H9 (cell line): ENCODE measurements around the gene AGTRAP. TPM values are rescaled to one million over a fixed set of nuclear protein-coding genes. Genes with fewer than 3 reads are reported as not detected.

Experiments used
- DNase-seq: peaks from one replicate; pipeline ENCODE4 v3.0.0-alpha.2; 2017
- H2AFZ ChIP-seq: one replicate; pipeline ENCODE4 v1.6.1; 2013; ENCODE audit warnings: mild to moderate bottlenecking, low read length, control low read depth, moderate library complexity
- H2AK5ac ChIP-seq: 2 replicates; pipeline ENCODE4 v1.6.1; 2013; ENCODE audit warnings: low read length, control low read depth, mixed read lengths; ENCODE audit not compliant: insufficient read length
- H2BK120ac ChIP-seq: one replicate; pipeline ENCODE4 v1.6.1; 2013; ENCODE audit warnings: low read depth, mild to moderate bottlenecking, low read length, control low read depth, inconsistent platforms; ENCODE audit not compliant: poor library complexity, severe bottlenecking
- H2BK12ac ChIP-seq: 2 replicates; pipeline ENCODE4 v1.6.1; 2013; ENCODE audit warnings: low read length, control low read depth, mixed read lengths, low read depth; ENCODE audit not compliant: insufficient read length
- H2BK15ac ChIP-seq: 2 replicates; pipeline ENCODE4 v1.6.1; 2013; ENCODE audit warnings: low read depth, low read length, control low read depth
- H2BK20ac ChIP-seq: one replicate; pipeline ENCODE4 v1.6.1; 2013; ENCODE audit warnings: low read depth, mild to moderate bottlenecking, low read length, control low read depth, inconsistent platforms; ENCODE audit not compliant: poor library complexity, severe bottlenecking
- H2BK5ac ChIP-seq: 2 replicates; pipeline ENCODE4 v1.6.1; 2013; ENCODE audit warnings: low read length, control low read depth, mixed read lengths; ENCODE audit not compliant: insufficient read length
- H3K14ac ChIP-seq: 2 replicates; pipeline ENCODE4 v1.6.1; 2013; ENCODE audit warnings: low read length, control low read depth; ENCODE audit not compliant: insufficient read depth
- H3K18ac ChIP-seq: 2 replicates; pipeline ENCODE4 v1.6.1; 2013; ENCODE audit warnings: low read depth, mild to moderate bottlenecking, mixed read lengths, low read length, control low read depth; ENCODE audit not compliant: insufficient read length
- H3K23ac ChIP-seq: 2 replicates; pipeline ENCODE4 v1.6.1; 2013; ENCODE audit warnings: low read length, control low read depth, mixed read lengths, low read depth; ENCODE audit not compliant: insufficient read length
- H3K23me2 ChIP-seq: 2 replicates; pipeline ENCODE4 v1.6.1; 2013; ENCODE audit warnings: low read depth, mild to moderate bottlenecking, mixed read lengths, low read length, control low read depth; ENCODE audit not compliant: insufficient read length, poor library complexity, severe bottlenecking
- H3K27ac ChIP-seq: 2 replicates; pipeline ENCODE4 v1.5.1; 2013; ENCODE audit warnings: low read length, control low read depth, mixed read lengths, low read depth; ENCODE audit not compliant: insufficient read length
- H3K27me3 ChIP-seq: 2 replicates; pipeline ENCODE4 v1.6.1; 2013; ENCODE audit warnings: low read length, control low read depth, inconsistent platforms; ENCODE audit not compliant: insufficient read depth
- H3K4ac ChIP-seq: 2 replicates; pipeline ENCODE4 v1.6.1; 2013; ENCODE audit warnings: low read depth, mild to moderate bottlenecking, control low read depth, inconsistent platforms, low read length, moderate library complexity
- H3K4me1 ChIP-seq: 2 replicates; pipeline ENCODE4 v1.6.1; 2013; ENCODE audit warnings: low read length, control low read depth, inconsistent platforms; ENCODE audit not compliant: insufficient read depth
- H3K4me2 ChIP-seq: 2 replicates; pipeline ENCODE4 v1.6.1; 2013; ENCODE audit warnings: low read length, control low read depth, mixed read lengths; ENCODE audit not compliant: insufficient read length, insufficient read depth
- H3K56ac ChIP-seq: 2 replicates; pipeline ENCODE4 v1.6.1; 2013; ENCODE audit warnings: low read depth, mild to moderate bottlenecking, mixed read lengths, low read length, control low read depth; ENCODE audit not compliant: insufficient read length
- H3K79me1 ChIP-seq: 2 replicates; pipeline ENCODE4 v1.6.1; 2013; ENCODE audit warnings: low read depth, mild to moderate bottlenecking, moderate library complexity, low read length, control low read depth, inconsistent platforms; ENCODE audit not compliant: insufficient read depth, poor library complexity, severe bottlenecking
- H3K79me2 ChIP-seq: 2 replicates; pipeline ENCODE4 v1.6.1; 2013; ENCODE audit warnings: low read length, control low read depth, inconsistent platforms; ENCODE audit not compliant: insufficient read depth
- H3K9ac ChIP-seq: 2 replicates; pipeline ENCODE4 v1.6.1; 2013; ENCODE audit warnings: low read length, control low read depth, mixed read lengths; ENCODE audit not compliant: insufficient read length; ENCODE audit errors: extremely low read depth
- H3K9me3 ChIP-seq: one replicate; pipeline ENCODE4 v1.6.1; 2013; ENCODE audit warnings: low read depth, low read length, inconsistent platforms; ENCODE audit not compliant: control insufficient read depth
- H3T11ph ChIP-seq: one replicate; pipeline ENCODE4 v1.6.1; 2013; ENCODE audit warnings: mild to moderate bottlenecking, low read length, control low read depth, inconsistent platforms
- H4K20me1 ChIP-seq: one replicate; pipeline ENCODE4 v1.6.1; 2013; ENCODE audit not compliant: control insufficient read depth, insufficient read length, insufficient read depth
- H4K5ac ChIP-seq: 2 replicates; pipeline ENCODE4 v1.6.1; 2013; ENCODE audit warnings: low read depth, mild to moderate bottlenecking, mixed read lengths, low read length, control low read depth; ENCODE audit not compliant: insufficient read length
- H4K8ac ChIP-seq: replicated peaks from 2 replicates; pipeline ENCODE4 v1.6.1; 2013; ENCODE audit warnings: low read length, control low read depth, mixed read lengths, low read depth; ENCODE audit not compliant: insufficient read length
- H4K91ac ChIP-seq: 2 replicates; pipeline ENCODE4 v1.6.1; 2013; ENCODE audit warnings: low read depth, mild to moderate bottlenecking, moderate library complexity, mixed read lengths, low read length, control low read depth; ENCODE audit not compliant: insufficient read length
- H3K27ac Mint-ChIP-seq, 3 experiments: 2 replicates in 2 of 3; 3 replicates in 1 of 3; pipeline ENCODE4 v1.8.0; 2020 to 2021; ENCODE audit warnings: mixed read lengths in 3 of 3, mild to moderate bottlenecking in 1 of 3, moderate library complexity in 1 of 3
- H3K27me3 Mint-ChIP-seq: 2 replicates; pipeline ENCODE4 v1.8.0; 2021; ENCODE audit warnings: low read depth, mild to moderate bottlenecking, moderate library complexity, mixed read lengths
- H3K36me3 Mint-ChIP-seq, 3 experiments: 2 replicates in 2 of 3; 3 replicates in 1 of 3; pipeline ENCODE4 v1.8.0; 2020 to 2021; ENCODE audit warnings: low read depth in 3 of 3, mixed read lengths in 3 of 3; ENCODE audit not compliant: insufficient read depth in 1 of 3
- H3K4me1 Mint-ChIP-seq, 2 experiments: 2 replicates each; pipeline ENCODE4 v1.8.0; 2020; ENCODE audit warnings: mixed read lengths in 2 of 2
- H3K4me3 Mint-ChIP-seq, 2 experiments: 2 replicates in 1 of 2; 3 replicates in 1 of 2; pipeline ENCODE4 v1.8.0; 2020 to 2021; ENCODE audit warnings: mild to moderate bottlenecking in 2 of 2, mixed read lengths in 2 of 2, moderate library complexity in 1 of 2
- H3K9me3 Mint-ChIP-seq, 2 experiments: 2 replicates in 1 of 2; 3 replicates in 1 of 2; pipeline ENCODE4 v1.8.0; 2020; ENCODE audit warnings: mild to moderate bottlenecking in 2 of 2, mixed read lengths in 2 of 2, moderate library complexity in 1 of 2
- CTCF ChIP-seq: fragments of 200-600 bp; sonication (generic); conservative IDR thresholded peaks from 3 replicates; pipeline ENCODE4 v1.8.0; 2021; ENCODE audit warnings: antibody characterized with exemption, mild to moderate bottlenecking
- WGBS: extraction: QIAGEN DNeasy Blood & Tissue Kit; methylation state at CpG from one replicate; pipeline ENCODE4 v1.1.7; 2013; ENCODE audit warnings: missing lambda C conversion rate, low lambda C conversion rate, mixed read lengths; ENCODE audit not compliant: insufficient read length; ENCODE audit errors: extremely low coverage; 5-methylcytosine and 5-hydroxymethylcytosine counted together
- total RNA-seq: library from RNA; stranded (reverse); gene quantifications from 2 replicates; pipeline ENCODE4 v1.2.1, GENCODE V29; 2021

Gene AGTRAP
- total RNA-seq, 1 experiment from 2014 or later = 60.9 TPM

GRCh38 chr1:11778844-11779623, 43.1 kb downstream of the AGTRAP start:
- no CpG with 5 or more reads among the region's 15 CpGs for WGBS
- H2BK15ac ChIP-seq = no peak overlapping the region

More at GRCh38 chr1:11778844-11779623, 43.1 kb downstream of the AGTRAP start:
- no peaks in the 10 kb centered on the region for H4K20me1 ChIP-seq
- H3K27me3 Mint-ChIP-seq = peaks cover 3% of the 10 kb centered on the region; the same call in 1 of the 2 replicates
- H4K5ac ChIP-seq = no peak overlapping the region
- no peaks in the 10 kb centered on the region for H3K36me3 Mint-ChIP-seq
- no peaks in the 10 kb centered on the region for H3K27me3 ChIP-seq
- H3K9me3 ChIP-seq = no peaks in the 10 kb centered on the region
- H3K4me2 ChIP-seq = no peak overlapping the region
- peak overlapping the region in 1 of 3 experiments; percentile 85; a peak in 2 of 7 replicates for H3K27ac Mint-ChIP-seq
- no peak overlapping the region for H3T11ph ChIP-seq
- H4K91ac ChIP-seq = no peak overlapping the region
- no peak overlapping the region for H2BK5ac ChIP-seq
- H2BK120ac ChIP-seq = no peak overlapping the region
- H3K18ac ChIP-seq = no peak overlapping the region
- no peaks in the 10 kb centered on the region for H3K9me3 Mint-ChIP-seq
- no peak overlapping the region for H4K8ac ChIP-seq
- no peaks in the 10 kb centered on the region for H3K23me2 ChIP-seq
- H3K27ac ChIP-seq = no peak overlapping the region
- H3K4me3 Mint-ChIP-seq = no peak overlapping the region; a peak in 1 of 5 replicates
- H3K56ac ChIP-seq = no peak overlapping the region
- H3K9ac ChIP-seq = no peak overlapping the region
- no peak overlapping the region for H2AFZ ChIP-seq
- H3K79me2 ChIP-seq = no peaks in the 10 kb centered on the region
- H3K23ac ChIP-seq = no peak overlapping the region
- H2BK20ac ChIP-seq = no peak overlapping the region
- H3K4me1 Mint-ChIP-seq = peaks cover 0 to 2% of the 10 kb centered on the region in 2 experiments; a peak in 1 of 4 replicates
- no peaks in the 10 kb centered on the region for H3K79me1 ChIP-seq
- no peaks in the 10 kb centered on the region for H3K4me1 ChIP-seq
- no peak for DNase-seq
- TF ChIP-seq CTCF = no peak
- no peak overlapping the region for H2BK12ac ChIP-seq
- H3K4ac ChIP-seq = no peak overlapping the region
- H3K14ac ChIP-seq = no peak overlapping the region
- H2AK5ac ChIP-seq = no peak overlapping the region
